Lower leg skin (tissue), 4 donors: ENCODE results near the gene SUGP2. TPM values are rescaled to one million over a fixed set of nuclear protein-coding genes. Genes with fewer than 3 reads are reported as not detected.

Experiments used
- DNase-seq, 2 donors: peaks; one replicate each; pipeline ENCODE4 v3.0.0-alpha.2; 2019; ENCODE audit warnings: low spot score in 2 of 2
- H3K4me3 ChIP-seq: fragments of 200-600 bp; sonication (generic); 2 replicates; pipeline ENCODE4 v1.5.1; 2017; ENCODE audit warnings: mild to moderate bottlenecking, low read depth; ENCODE audit not compliant: poor library complexity, severe bottlenecking
- POLR2A ChIP-seq, 2 donors: fragments of 450-650 bp; IDR thresholded peaks; one replicate each; pipeline ENCODE4 v1.6.1; 2016 to 2017; ENCODE audit warnings: antibody characterized with exemption in 2 of 2, mild to moderate bottlenecking in 1 of 2, moderate library complexity in 1 of 2
- WGBS, 2 donors: methylation state at CpG; one replicate each; pipeline ENCODE4 v1.1.5; 2018; 5-methylcytosine and 5-hydroxymethylcytosine counted together
- intact Hi-C: fragments of 100-400 bp; cut with DNase I; formaldehyde crosslinking; loops from one replicate; pipeline ENCODE4 v1.15.0; 2023; ENCODE audit warnings: low total_unique reads
- total RNA-seq, 4 donors: library from RNA; depleted of rRNA; stranded (reverse); fragments of >200 nt; gene quantifications; one replicate each; pipeline ENCODE4 v1.1.0, GENCODE V29; 2016
- TF ChIP-seq, protein P1 (sequence below), 3 donors: fragments of 450-650 bp; IDR thresholded peaks; one replicate each; pipeline ENCODE4 v1.5.1; 2016; ENCODE audit warnings: antibody characterized with exemption in 3 of 3, mild to moderate bottlenecking in 3 of 3, moderate library complexity in 2 of 3

SUGP2 gene
- total RNA-seq, 4 donors from 2014 or later = 16.2 to 29.8 (median 20.8) TPM

DNA sequence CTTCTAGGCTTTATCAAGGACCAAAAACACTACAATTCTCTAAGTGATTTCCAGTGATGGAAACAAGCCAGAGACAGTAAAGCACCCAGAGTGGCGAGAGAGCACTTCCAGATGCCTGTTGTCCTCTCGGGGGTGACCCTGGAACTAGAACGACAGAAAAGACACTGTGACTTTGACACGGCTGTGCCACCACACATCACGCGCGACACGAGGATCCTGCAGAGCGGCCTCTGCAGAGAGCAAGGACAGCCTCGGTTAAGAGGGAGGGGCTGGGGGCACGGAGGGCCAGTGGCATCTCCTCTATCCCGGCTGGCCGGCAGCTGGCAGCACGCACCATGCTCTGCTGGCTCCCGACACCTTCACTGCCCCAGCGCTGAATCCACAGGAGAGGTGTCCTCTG, 42.3 kb downstream of the SUGP2 start:
- no peak for DNase-seq
- H3K4me3 ChIP-seq = no peak overlapping the region
- TF ChIP-seq, protein P1, sequence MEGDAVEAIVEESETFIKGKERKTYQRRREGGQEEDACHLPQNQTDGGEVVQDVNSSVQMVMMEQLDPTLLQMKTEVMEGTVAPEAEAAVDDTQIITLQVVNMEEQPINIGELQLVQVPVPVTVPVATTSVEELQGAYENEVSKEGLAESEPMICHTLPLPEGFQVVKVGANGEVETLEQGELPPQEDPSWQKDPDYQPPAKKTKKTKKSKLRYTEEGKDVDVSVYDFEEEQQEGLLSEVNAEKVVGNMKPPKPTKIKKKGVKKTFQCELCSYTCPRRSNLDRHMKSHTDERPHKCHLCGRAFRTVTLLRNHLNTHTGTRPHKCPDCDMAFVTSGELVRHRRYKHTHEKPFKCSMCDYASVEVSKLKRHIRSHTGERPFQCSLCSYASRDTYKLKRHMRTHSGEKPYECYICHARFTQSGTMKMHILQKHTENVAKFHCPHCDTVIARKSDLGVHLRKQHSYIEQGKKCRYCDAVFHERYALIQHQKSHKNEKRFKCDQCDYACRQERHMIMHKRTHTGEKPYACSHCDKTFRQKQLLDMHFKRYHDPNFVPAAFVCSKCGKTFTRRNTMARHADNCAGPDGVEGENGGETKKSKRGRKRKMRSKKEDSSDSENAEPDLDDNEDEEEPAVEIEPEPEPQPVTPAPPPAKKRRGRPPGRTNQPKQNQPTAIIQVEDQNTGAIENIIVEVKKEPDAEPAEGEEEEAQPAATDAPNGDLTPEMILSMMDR (IDR thresholded peaks at IDR 0.05) = no peak
- no peak for TF ChIP-seq POLR2A (IDR thresholded peaks at IDR 0.05)
- 84 to 87% methylated on average over 16 of the region's 16 CpGs for WGBS, 2 donors
- intact Hi-C loops = no loop called here

GRCh38 chr19:18990128-18990708, 43.1 kb downstream of the SUGP2 start:
- H3K4me3 ChIP-seq = no peak overlapping the region
- DNase-seq = no peak
- TF ChIP-seq POLR2A (IDR thresholded peaks at IDR 0.05) = no peak
- TF ChIP-seq, protein P1 (IDR thresholded peaks at IDR 0.05) = no peak
- 82 to 86% methylated on average over 3 to 5 of the region's 5 CpGs for WGBS, 2 donors
- intact Hi-C loops = no loop called here

- no peak for DNase-seq
- H3K4me3 ChIP-seq = no peak overlapping the region
- intact Hi-C loops = no loop called here
- 29 to 32% methylated on average over 10 of the region's 10 CpGs for WGBS, 2 donors
- no peak for TF ChIP-seq POLR2A (IDR thresholded peaks at IDR 0.05)
- TF ChIP-seq, protein P1 (IDR thresholded peaks at IDR 0.05) = no peak
These were observed 44.0 kb downstream of the SUGP2 start for GRCh38 chr19:18989316-18989715.

- intact Hi-C loops = no loop called here
- no peak overlapping the region for H3K4me3 ChIP-seq
- TF ChIP-seq POLR2A (IDR thresholded peaks at IDR 0.05) = no peak
- TF ChIP-seq, protein P1 (IDR thresholded peaks at IDR 0.05) = no peak
- 45 to 52% methylated on average over 4 of the region's 4 CpGs for WGBS, 2 donors
- DNase-seq = no peak
These were observed 45.9 kb downstream of the SUGP2 start for GRCh38 chr19:18987456-18987855.

DNA sequence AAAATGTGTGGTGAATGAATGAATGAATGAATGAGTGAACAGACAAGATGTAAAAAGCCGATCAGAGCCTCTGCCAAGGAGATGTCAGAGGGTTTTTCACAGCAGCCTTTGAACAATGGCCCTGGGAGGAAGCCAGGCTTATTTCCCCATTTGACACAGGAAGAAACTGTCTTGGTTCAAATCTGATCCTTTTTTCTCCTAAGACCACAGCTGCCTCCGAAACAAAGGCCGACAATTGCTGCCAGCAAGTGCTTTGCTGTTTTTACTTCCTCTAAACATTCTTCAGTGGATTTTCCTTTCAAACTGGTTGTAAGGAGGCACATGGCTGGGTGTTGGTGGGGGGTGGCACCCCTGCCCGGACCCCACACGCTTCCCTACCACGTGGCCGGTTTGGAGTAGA, 48.1 kb downstream of the SUGP2 start:
- TF ChIP-seq POLR2A (IDR thresholded peaks at IDR 0.05) = no peak
- TF ChIP-seq, protein P1 (IDR thresholded peaks at IDR 0.05) = no peak
- intact Hi-C loops = no loop called here
- no peak overlapping the region for H3K4me3 ChIP-seq
- 55 to 60% methylated on average over 7 of the region's 7 CpGs for WGBS, 2 donors
- peak in 1 of 2 donors; percentile 24 for DNase-seq

- TF ChIP-seq, protein P1 (IDR thresholded peaks at IDR 0.05) = no peak
- TF ChIP-seq POLR2A (IDR thresholded peaks at IDR 0.05) = no peak
- 52 to 86% methylated on average over 3 of the region's 3 CpGs for WGBS, 2 donors
- H3K4me3 ChIP-seq = no peak overlapping the region
- DNase-seq = no peak
- intact Hi-C loops = no loop called here
These were observed 49.1 kb downstream of the SUGP2 start for GRCh38 chr19:18984251-18984650.
